K562 (cell line): ENCODE measurements around the gene NEK5. TPM values are rescaled to one million over a fixed set of nuclear protein-coding genes. Genes with fewer than 3 reads are reported as not detected.

Experiments used
- ATAC-seq: fragments of 200-7000 bp; cut with Tn5 transposase; 3 replicates; pipeline ENCODE4 v1.9.1; 2020; ENCODE audit warnings: moderate library complexity
- BruUV-seq: library from RNA; stranded (reverse); fragments of 400-500 nt; replicated peaks from 2 replicates; lab custom pipeline; 2021; lab: Mats Ljungman, UMichigan
- CTCF ChIA-PET: fragments of 300-600 bp; formaldehyde crosslinking; extraction: SDS; loops from one replicate; lab custom pipeline; 2021; ENCODE audit warnings: low intra/inter-chr PET ratio; lab: Yijun Ruan, JAX
- POLR2A ChIA-PET: fragments of 300-600, 350-650 bp; sonication (Branson Sonifier 250); formaldehyde crosslinking; extraction: SDS; loops from one replicate; lab custom pipeline; 2021; ENCODE audit warnings: antibody characterized with exemption, inconsistent platforms; lab: Yijun Ruan, JAX
- DNase-seq, 4 experiments: peaks; one replicate each; pipeline versions ENCODE4 v3.0.0 to v3.0.0-alpha.2; 2011 to 2018; ENCODE audit warnings: low spot score in 3 of 4, mixed read lengths in 3 of 4; ENCODE audit errors: extremely low read depth in 1 of 4
- FAIRE-seq: peaks from 2 replicates; lab custom pipeline; 2011; peaks lifted over from hg19 to GRCh38; lab: Jason Lieb, UNC
- H2AFZ ChIP-seq: 2 replicates; pipeline ENCODE4 v1.6.0; 2011; ENCODE audit warnings: low read depth, low read length, control low read depth, inconsistent platforms
- H3K27ac ChIP-seq: fragments of 200-600 bp; 3 replicates; pipeline ENCODE4 v1.8.0; 2011; ENCODE audit warnings: low read depth, mild to moderate bottlenecking, control low read depth, inconsistent platforms, low read length, moderate library complexity, mixed read lengths; ENCODE audit errors: extremely low read depth
- H3K27me3 ChIP-seq, 2 experiments: fragments of 300-600 bp in 1 of 2; 2 replicates in 1 of 2; 3 replicates in 1 of 2; pipeline versions ENCODE4 v1.6.0 to v1.8.0; 2011; ENCODE audit warnings: inconsistent platforms in 2 of 2, low read length in 2 of 2, mild to moderate bottlenecking in 1 of 2, mixed read lengths in 1 of 2, moderate library complexity in 1 of 2; ENCODE audit not compliant: control insufficient read depth in 2 of 2, insufficient read depth in 2 of 2
- H3K36me3 ChIP-seq: fragments of 300-600 bp; 3 replicates; pipeline ENCODE4 v1.8.0; 2011; ENCODE audit warnings: mild to moderate bottlenecking, low read length, inconsistent platforms; ENCODE audit not compliant: control insufficient read depth, insufficient read depth
- H3K4me1 ChIP-seq, 2 experiments: fragments of 200-600 bp in 1 of 2; replicated peaks in 1 of 2; 2 replicates in 1 of 2; 3 replicates in 1 of 2; pipeline versions ENCODE4 v1.5.1 to v1.8.0; 2011; ENCODE audit warnings: inconsistent platforms in 2 of 2, low read length in 2 of 2, mild to moderate bottlenecking in 1 of 2, mixed read lengths in 1 of 2, moderate library complexity in 1 of 2; ENCODE audit not compliant: control insufficient read depth in 2 of 2, insufficient read depth in 2 of 2
- H3K4me2 ChIP-seq: 2 replicates; pipeline ENCODE4 v1.6.1; 2011; ENCODE audit warnings: low read length, control low read depth, inconsistent platforms, mixed read lengths; ENCODE audit not compliant: insufficient read depth
- H3K4me3 ChIP-seq: fragments of 200-600 bp; sonication (generic), shearing (Covaris generic); 2 replicates; pipeline ENCODE4 v1.5.1; 2016; ENCODE audit warnings: control low read depth, inconsistent platforms
- H3K79me2 ChIP-seq: fragments of 200-600 bp; 3 replicates; pipeline ENCODE4 v1.8.0; 2011; ENCODE audit warnings: low read length, inconsistent platforms; ENCODE audit not compliant: control insufficient read depth, insufficient read depth
- H3K9ac ChIP-seq, 2 experiments: 2 replicates each; pipeline versions ENCODE4 v1.6.0 to v1.6.1; 2011; ENCODE audit warnings: low read depth in 2 of 2, low read length in 2 of 2, control low read depth in 1 of 2, inconsistent platforms in 1 of 2, mild to moderate bottlenecking in 1 of 2, mixed read lengths in 1 of 2; ENCODE audit not compliant: insufficient read depth in 1 of 2
- H3K9me1 ChIP-seq: one replicate; pipeline ENCODE4 v1.6.0; 2011; ENCODE audit warnings: inconsistent platforms, mild to moderate bottlenecking, low read length, moderate library complexity; ENCODE audit not compliant: control insufficient read depth, insufficient read depth
- H3K9me3 ChIP-seq: replicated peaks from 2 replicates; pipeline ENCODE4 v1.5.1; 2011; ENCODE audit warnings: low read depth, low read length, inconsistent platforms; ENCODE audit not compliant: control insufficient read depth, insufficient read depth
- H4K20me1 ChIP-seq: replicated peaks from 2 replicates; pipeline ENCODE4 v1.6.1; 2011; ENCODE audit warnings: low read length, inconsistent platforms, mixed read lengths; ENCODE audit not compliant: control insufficient read depth, insufficient read depth
- ARID1B ChIP-seq: fragments of 450-650 bp; IDR thresholded peaks from 2 replicates; pipeline ENCODE4 v1.6.1; 2016; ENCODE audit warnings: antibody characterized with exemption, mild to moderate bottlenecking, inconsistent platforms
- CBX1 ChIP-seq: sonication (generic); IDR thresholded peaks from 2 replicates; pipeline ENCODE4 v1.6.1; 2016; ENCODE audit warnings: antibody characterized with exemption, low read depth, mild to moderate bottlenecking
- ETV1 ChIP-seq: fragments of 450-650 bp; conservative IDR thresholded peaks from 2 replicates; pipeline ENCODE4 v1.6.1; 2016; ENCODE audit warnings: missing genetic modification characterization, control low read depth, low read depth, missing compliant biosample characterization
- NCOR1 ChIP-seq: fragments of 450-650 bp; IDR thresholded peaks from 2 replicates; pipeline ENCODE4 v1.6.1; 2016; ENCODE audit warnings: mild to moderate bottlenecking, moderate library complexity
- NFIX ChIP-seq: fragments of 250-450 bp; sonication (Bioruptor Pico); IDR thresholded peaks from 2 replicates; pipeline ENCODE4 v1.4.0; 2020; ENCODE audit warnings: low read depth, mild to moderate bottlenecking, moderate library complexity
- TAL1 ChIP-seq: fragments of 450-650 bp; IDR thresholded peaks from 2 replicates; pipeline ENCODE4 v1.6.1; 2016; ENCODE audit warnings: mild to moderate bottlenecking
- TOE1 ChIP-seq, 2 experiments: fragments of 450-650 bp in 1 of 2; sonication (generic) in 1 of 2; formaldehyde crosslinking in 1 of 2; IDR thresholded peaks; 2 replicates each; pipeline versions ENCODE4 v1.7.1 to v1.8.0; 2016 to 2022; ENCODE audit warnings: borderline replicate concordance in 2 of 2, mild to moderate bottlenecking in 2 of 2, antibody characterized with exemption in 1 of 2, inconsistent platforms in 1 of 2, low read depth in 1 of 2, missing genetic modification reagents in 1 of 2, moderate library complexity in 1 of 2
- ZNF217 ChIP-seq: sonication (generic); formaldehyde crosslinking; IDR thresholded peaks from 2 replicates; pipeline ENCODE4 v1.8.0; 2022; ENCODE audit warnings: mild to moderate bottlenecking, missing genetic modification reagents
- in situ Hi-C: fragments of 300-500 bp; cut with MboI; formaldehyde crosslinking; loops from 4 replicates; pipeline ENCODE4 v1.15.0; 2018; ENCODE audit warnings: inconsistent platforms, mixed read lengths
- intact Hi-C: fragments of 100-400 bp; cut with micrococcal nuclease; formaldehyde crosslinking; loops from 2 replicates; pipeline ENCODE4 v1.14.2; 2022
- polyA plus RNA-seq, 8 experiments: library from polyadenylated mRNA; depleted of rRNA in 4 of 8; stranded (reverse) in 5 of 8; unstranded in 3 of 8; fragments of >200 nt; fragmentation: Nextera tagmentation in 2 of 8; fragmentation: Illumina TruSeq in 1 of 8; extraction: Ambion mirVana in 2 of 8; extraction: Trizol in 1 of 8; gene quantifications; 2 replicates each; pipeline versions ENCODE4 v1.2.1 to v1.2.3, GENCODE V29; 2011 to 2014; ENCODE audit warnings: inconsistent platforms in 1 of 8, missing spikeins in 1 of 8
- total RNA-seq, 7 experiments: library from RNA; depleted of rRNA in 6 of 7; stranded (reverse); fragments of >200 nt in 6 of 7; fragmentation: Illumina TruSeq in 2 of 7; extraction: Trizol in 2 of 7; gene quantifications; 2 replicates each; pipeline versions ENCODE4 v1.2.1 to v1.2.3, GENCODE V29; 2011 to 2021; ENCODE audit warnings: low replicate concordance in 1 of 7
- TF ChIP-seq, protein P1 (sequence below): fragments of 450-650 bp; IDR thresholded peaks from 2 replicates; pipeline ENCODE4 v1.6.1; 2018; ENCODE audit warnings: mild to moderate bottlenecking, low read depth; ENCODE audit not compliant: partially characterized antibody
- TF ChIP-seq, protein P2 (sequence below), 2 experiments: fragments of 450-650 bp in 1 of 2; sonication (generic) in 1 of 2; formaldehyde crosslinking in 1 of 2; IDR thresholded peaks; 2 replicates each; pipeline versions ENCODE4 v1.7.1 to v1.9.0; 2016 to 2022; ENCODE audit warnings: inconsistent platforms in 1 of 2, mild to moderate bottlenecking in 1 of 2, missing genetic modification reagents in 1 of 2

NEK5 gene
- total and polyA plus RNA-seq, 9 of the 15 experiments (the other 6 are each of a cell fraction or from before 2014, with no cell fraction given), result 0.09 to 0.44 (median 0.33) TPM

GRCh38 chr13:52067237-52067636, 61.6 kb downstream of the NEK5 start:
- intact Hi-C loops, result no loop called here
- H3K9me3 ChIP-seq, result peaks cover 14% of the 10 kb centered on the region
- H3K36me3 ChIP-seq, result no peaks in the 10 kb centered on the region
- no peaks in the 10 kb centered on the region for H4K20me1 ChIP-seq
- ATAC-seq, result no peak
- no peak overlapping the region for H2AFZ ChIP-seq
- no peak overlapping the region for H3K4me2 ChIP-seq
- BruUV-seq, result no TSS peak
- peaks cover 0 to 13% of the 10 kb centered on the region in 2 experiments; a peak in 2 of 5 replicates for H3K4me1 ChIP-seq
- ChIA-PET POLR2A (no interaction called here), CTCF (interaction anchor here (0.7 kb wide), 1 partner anchor 353 kb away, joined by 5 read pairs; no protein-coding TSS in a partner anchor)
- in situ Hi-C loops, result no loop called here
- no peak overlapping the region for H3K4me3 ChIP-seq
- H3K79me2 ChIP-seq, result no peaks in the 10 kb centered on the region
- H3K9ac ChIP-seq, result no peak overlapping the region
- DNase-seq, result peak in 2 of 4 experiments; percentile 7 to 45
- H3K9me1 ChIP-seq, result no peaks in the 10 kb centered on the region
- no peak for FAIRE-seq
- H3K27ac ChIP-seq, result no peak overlapping the region; the same call in 2 of the 3 replicates
- no peaks in the 10 kb centered on the region for H3K27me3 ChIP-seq
- TF ChIP-seq NCOR1 (0 out of 2 replicates have a peak, but pooled peaks have one; percentile 27), NFIX (CRISPR knock-in tag) (no peak), TOE1 (IDR thresholded peaks at IDR 0.05; ENCODE audit: borderline replicate concordance) (no peak), TOE1 (CRISPR knock-in tag; IDR thresholded peaks at IDR 0.05; ENCODE audit: borderline replicate concordance, low read depth) (no peak), ETV1 (tag) (peak; percentile 49; the same call in 1 of the 2 replicates), CBX1 (peak; percentile 49; the same call in 1 of the 2 replicates), ARID1B (peak; percentile 63), TAL1 (peak; percentile 66), ZNF217 (no peak)
- TF ChIP-seq, protein P1, sequence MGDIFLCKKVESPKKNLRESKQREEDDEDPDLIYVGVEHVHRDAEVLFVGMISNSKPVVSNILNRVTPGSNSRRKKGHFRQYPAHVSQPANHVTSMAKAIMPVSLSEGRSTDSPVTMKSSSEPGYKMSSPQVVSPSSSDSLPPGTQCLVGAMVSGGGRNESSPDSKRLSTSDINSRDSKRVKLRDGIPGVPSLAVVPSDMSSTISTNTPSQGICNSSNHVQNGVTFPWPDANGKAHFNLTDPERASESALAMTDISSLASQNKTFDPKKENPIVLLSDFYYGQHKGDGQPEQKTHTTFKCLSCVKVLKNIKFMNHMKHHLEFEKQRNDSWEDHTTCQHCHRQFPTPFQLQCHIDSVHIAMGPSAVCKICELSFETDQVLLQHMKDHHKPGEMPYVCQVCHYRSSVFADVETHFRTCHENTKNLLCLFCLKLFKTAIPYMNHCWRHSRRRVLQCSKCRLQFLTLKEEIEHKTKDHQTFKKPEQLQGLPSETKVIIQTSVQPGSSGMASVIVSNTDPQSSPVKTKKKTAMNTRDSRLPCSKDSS, result peak; percentile 83
- TF ChIP-seq, protein P2, sequence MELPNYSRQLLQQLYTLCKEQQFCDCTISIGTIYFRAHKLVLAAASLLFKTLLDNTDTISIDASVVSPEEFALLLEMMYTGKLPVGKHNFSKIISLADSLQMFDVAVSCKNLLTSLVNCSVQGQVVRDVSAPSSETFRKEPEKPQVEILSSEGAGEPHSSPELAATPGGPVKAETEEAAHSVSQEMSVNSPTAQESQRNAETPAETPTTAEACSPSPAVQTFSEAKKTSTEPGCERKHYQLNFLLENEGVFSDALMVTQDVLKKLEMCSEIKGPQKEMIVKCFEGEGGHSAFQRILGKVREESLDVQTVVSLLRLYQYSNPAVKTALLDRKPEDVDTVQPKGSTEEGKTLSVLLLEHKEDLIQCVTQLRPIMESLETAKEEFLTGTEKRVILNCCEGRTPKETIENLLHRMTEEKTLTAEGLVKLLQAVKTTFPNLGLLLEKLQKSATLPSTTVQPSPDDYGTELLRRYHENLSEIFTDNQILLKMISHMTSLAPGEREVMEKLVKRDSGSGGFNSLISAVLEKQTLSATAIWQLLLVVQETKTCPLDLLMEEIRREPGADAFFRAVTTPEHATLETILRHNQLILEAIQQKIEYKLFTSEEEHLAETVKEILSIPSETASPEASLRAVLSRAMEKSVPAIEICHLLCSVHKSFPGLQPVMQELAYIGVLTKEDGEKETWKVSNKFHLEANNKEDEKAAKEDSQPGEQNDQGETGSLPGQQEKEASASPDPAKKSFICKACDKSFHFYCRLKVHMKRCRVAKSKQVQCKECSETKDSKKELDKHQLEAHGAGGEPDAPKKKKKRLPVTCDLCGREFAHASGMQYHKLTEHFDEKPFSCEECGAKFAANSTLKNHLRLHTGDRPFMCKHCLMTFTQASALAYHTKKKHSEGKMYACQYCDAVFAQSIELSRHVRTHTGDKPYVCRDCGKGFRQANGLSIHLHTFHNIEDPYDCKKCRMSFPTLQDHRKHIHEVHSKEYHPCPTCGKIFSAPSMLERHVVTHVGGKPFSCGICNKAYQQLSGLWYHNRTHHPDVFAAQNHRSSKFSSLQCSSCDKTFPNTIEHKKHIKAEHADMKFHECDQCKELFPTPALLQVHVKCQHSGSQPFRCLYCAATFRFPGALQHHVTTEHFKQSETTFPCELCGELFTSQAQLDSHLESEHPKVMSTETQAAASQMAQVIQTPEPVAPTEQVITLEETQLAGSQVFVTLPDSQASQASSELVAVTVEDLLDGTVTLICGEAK (IDR thresholded peaks at IDR 0.05), result no peak
- TF ChIP-seq, protein P2 (CRISPR knock-in tag; IDR thresholded peaks at IDR 0.05), result no peak
